C4-2B (cell line): Measurements from ENCODE around the gene MFSD2B.

Experiments
- CTCF ChIP-seq: fragments of 450-650 bp; conservative IDR thresholded peaks from 2 replicates; pipeline ENCODE4 v1.5.1; 2017; ENCODE audit warnings: mild to moderate bottlenecking
- ZFX ChIP-seq: fragments of 450-650 bp; IDR thresholded peaks from 2 replicates; pipeline ENCODE4 v1.6.1; 2017

DNA sequence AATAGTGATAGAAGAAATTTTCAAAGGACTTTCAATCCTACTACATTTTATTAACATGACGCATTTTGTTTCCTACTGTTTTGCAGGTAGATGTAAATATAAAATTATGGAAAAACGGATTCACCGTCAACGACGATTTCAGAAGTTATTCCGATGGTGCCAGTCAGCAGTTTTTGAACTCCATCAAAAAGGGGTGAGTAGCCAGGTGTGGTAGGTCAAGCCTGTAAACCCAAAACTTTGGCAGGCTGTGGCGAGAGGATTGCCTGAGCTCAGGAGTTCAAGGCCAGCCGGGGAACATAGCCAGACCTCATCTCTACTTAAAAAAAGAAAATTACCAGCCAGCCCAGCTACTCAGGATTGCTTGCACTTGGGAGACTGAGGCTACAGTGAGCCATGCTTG is 33.0 kb upstream of the MFSD2B start:
- TF ChIP-seq CTCF (no peak), ZFX (no peak)
